ENCODE measurements around the gene KRI1.

The KRI1 gene

GRCh38 chr19:10550336-10550735 is 15.5 kb downstream of the KRI1 start:
- no peak for TF ChIP-seq CTCF (IDR thresholded peaks at IDR 0.05)
- H3K4me1 ChIP-seq (ENCODE audit: control insufficient read depth in 1 of 2, insufficient read depth in 1 of 2, low read depth in 1 of 2, low read length in 1 of 2): peaks cover 7 to 8% of the 10 kb centered on the region in 2 experiments
- no peak overlapping the region for H3K27ac ChIP-seq

DNA sequence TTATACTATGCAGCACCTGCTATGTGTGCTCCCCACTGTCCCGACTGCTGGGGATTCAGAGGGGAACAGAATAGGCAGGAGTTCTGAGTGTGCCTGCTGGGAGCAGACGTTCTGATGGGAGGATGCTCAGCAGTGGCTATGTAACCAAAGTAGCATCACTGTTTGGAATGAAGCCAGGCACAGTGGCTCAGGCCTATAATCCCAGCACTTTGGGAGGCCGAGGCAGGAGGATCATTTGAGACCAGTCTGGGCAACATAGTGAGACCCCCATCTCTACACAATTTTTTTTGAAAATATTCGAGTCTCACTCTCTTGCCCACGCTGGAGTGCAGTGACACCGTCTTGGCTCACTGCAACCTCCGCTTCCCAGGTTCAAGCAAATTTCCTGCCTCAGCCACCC is 16.1 kb downstream of the KRI1 start:
- Histone ChIP-seq H3K4me1 (ENCODE audit: control insufficient read depth in 1 of 2, insufficient read depth in 1 of 2, low read depth in 1 of 2, low read length in 1 of 2) (peaks cover 12 to 14% of the 10 kb centered on the region in 2 experiments), H3K27ac (no peak overlapping the region), H3K9me3 (no peaks in the 10 kb centered on the region), H3K36me3 (peaks cover 83% of the 10 kb centered on the region), H3K27me3 (no peaks in the 10 kb centered on the region), H3K4me3 (ENCODE audit: low read depth in 1 of 2, low read length in 1 of 2) (no peak overlapping the region)
- no peak for TF ChIP-seq CTCF (IDR thresholded peaks at IDR 0.05)

More at GRCh38 chr19:10550336-10550735, 15.5 kb downstream of the KRI1 start:
- H3K4me3 ChIP-seq (ENCODE audit: low read depth in 1 of 2, low read length in 1 of 2): no peak overlapping the region
- H3K36me3 ChIP-seq: peaks cover 89% of the 10 kb centered on the region
- H3K27me3 ChIP-seq: no peaks in the 10 kb centered on the region
- no peaks in the 10 kb centered on the region for H3K9me3 ChIP-seq

- Histone ChIP-seq H3K27ac (no peak overlapping the region), H3K4me3 (ENCODE audit: low read depth in 1 of 2, low read length in 1 of 2) (no peak overlapping the region), H3K36me3 (peaks cover 73% of the 10 kb centered on the region), H3K27me3 (no peaks in the 10 kb centered on the region), H3K9me3 (no peaks in the 10 kb centered on the region), H3K4me1 (ENCODE audit: control insufficient read depth in 1 of 2, insufficient read depth in 1 of 2, low read depth in 1 of 2, low read length in 1 of 2) (peaks cover 14 to 16% of the 10 kb centered on the region in 2 experiments)
- no peak for TF ChIP-seq CTCF (IDR thresholded peaks at IDR 0.05)
Observed at GRCh38 chr19:10548746-10549276, 17.0 kb downstream of the KRI1 start.

- no peak overlapping the region for H3K4me3 ChIP-seq (ENCODE audit: low read depth in 1 of 2, low read length in 1 of 2)
- no peaks in the 10 kb centered on the region for H3K9me3 ChIP-seq
- no peaks in the 10 kb centered on the region for H3K27me3 ChIP-seq
- peaks cover 18 to 20% of the 10 kb centered on the region in 2 experiments for H3K4me1 ChIP-seq (ENCODE audit: control insufficient read depth in 1 of 2, insufficient read depth in 1 of 2, low read depth in 1 of 2, low read length in 1 of 2)
- no peak for TF ChIP-seq CTCF (IDR thresholded peaks at IDR 0.05)
- H3K36me3 ChIP-seq: peaks cover 54% of the 10 kb centered on the region
- H3K27ac ChIP-seq: no peak overlapping the region
Observed at GRCh38 chr19:10546817-10547216, 19.0 kb downstream of the KRI1 start.

- Histone ChIP-seq H3K9me3 (no peaks in the 10 kb centered on the region), H3K4me3 (ENCODE audit: low read depth in 1 of 2, low read length in 1 of 2) (peak overlapping the region; percentile 82 to 91), H3K27ac (peak overlapping the region; percentile 83), H3K27me3 (peaks cover 8% of the 10 kb centered on the region), H3K4me1 (ENCODE audit: control insufficient read depth in 1 of 2, insufficient read depth in 1 of 2, low read depth in 1 of 2, low read length in 1 of 2) (peaks cover 18 to 20% of the 10 kb centered on the region in 2 experiments), H3K36me3 (peaks cover 34% of the 10 kb centered on the region)
- TF ChIP-seq CTCF (IDR thresholded peaks at IDR 0.05): no peak
Observed at GRCh38 chr19:10544753-10545251, 21.0 kb downstream of the KRI1 start.
